GM18519 (cell line): ENCODE data around the gene EDN2.

Experiments
- ATAC-seq: cut with Tn5 transposase; IDR thresholded peaks from one replicate; pipeline ENCODE4 v1.9.1; 2021; ENCODE audit warnings: mild to moderate bottlenecking, moderate library complexity; ENCODE audit not compliant: unreplicated experiment, low FRiP score

EDN2 gene

DNA sequence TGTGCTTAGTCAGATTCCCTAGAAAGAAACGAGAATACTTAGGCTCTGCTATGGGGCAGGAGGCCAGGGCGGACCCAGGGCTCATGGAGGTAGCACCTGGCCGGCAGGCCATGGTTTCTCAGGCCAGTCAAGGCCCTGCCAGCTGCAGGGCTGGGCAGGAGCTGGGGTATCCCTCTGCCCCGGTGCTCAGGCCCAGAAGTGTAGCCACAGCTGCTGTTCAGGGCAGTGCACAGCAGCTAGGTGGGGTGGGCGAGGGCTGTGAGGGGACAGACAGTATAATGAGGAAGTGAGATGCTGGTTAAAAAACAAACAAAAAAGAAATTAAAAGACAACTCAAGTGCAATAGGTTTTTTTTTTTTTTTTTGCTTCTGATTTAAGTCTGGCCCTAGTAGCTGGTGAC lies 34.0 kb upstream of the EDN2 start:
- ATAC-seq, result no peak

- ATAC-seq, result no peak
These were observed 32.6 kb upstream of the EDN2 start for GRCh38 chr1:41517062-41517438.

- ATAC-seq, result peak; percentile 71
These were observed 31.9 kb upstream of the EDN2 start for GRCh38 chr1:41516168-41517061.

DNA sequence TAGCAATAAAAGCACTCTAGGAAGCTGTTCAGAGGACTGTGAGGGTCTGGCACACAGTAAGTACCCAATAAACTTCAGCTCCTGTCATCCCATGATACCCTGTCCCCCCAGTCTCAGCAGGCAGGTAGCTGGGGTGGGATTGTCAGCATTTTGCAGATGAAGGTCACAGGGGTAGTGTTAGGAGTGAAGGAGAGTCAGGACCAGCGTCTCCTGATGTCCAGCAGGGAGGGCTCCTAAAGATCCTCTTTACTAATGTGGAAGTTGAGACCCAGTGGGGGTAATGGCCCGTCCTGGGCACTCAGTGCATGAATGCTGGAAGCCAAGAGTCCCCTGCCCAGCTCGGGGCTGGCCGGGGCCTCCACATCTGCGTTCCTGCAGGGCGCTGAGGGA lies 31.3 kb upstream of the EDN2 start:
- ATAC-seq, result no peak

DNA sequence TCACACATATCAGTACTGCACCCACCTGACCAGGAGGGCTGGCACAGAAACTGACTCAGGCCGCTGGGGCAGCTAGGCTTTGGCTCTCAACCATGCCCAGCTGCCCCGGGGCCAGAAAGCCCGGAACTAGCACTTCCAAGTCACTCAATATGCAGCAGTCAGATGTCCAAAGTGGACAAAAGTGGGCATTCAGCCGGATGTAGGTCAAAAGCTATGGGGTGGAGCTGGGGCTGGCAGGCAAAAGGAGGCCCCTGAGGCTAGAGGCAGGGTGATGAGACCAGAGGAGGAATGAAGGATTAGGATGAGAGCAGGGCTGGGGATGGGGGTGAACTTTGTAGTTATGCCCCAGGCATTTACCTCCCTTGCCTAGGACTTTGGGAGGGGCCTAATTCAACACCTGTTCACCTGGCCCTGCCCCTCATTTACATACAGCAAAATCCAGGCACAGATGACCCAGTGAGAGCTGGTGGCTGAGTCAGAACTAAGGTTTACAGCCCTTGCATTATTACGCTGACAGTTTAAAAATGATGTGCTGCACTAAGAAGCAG lies 30.7 kb upstream of the EDN2 start:
- no peak for ATAC-seq

GRCh38 chr1:41514381-41514780 lies 29.9 kb upstream of the EDN2 start:
- no peak for ATAC-seq

- no peak for ATAC-seq
These were observed 28.9 kb upstream of the EDN2 start for GRCh38 chr1:41513383-41513735.

GRCh38 chr1:41512701-41513382 lies 28.4 kb upstream of the EDN2 start:
- no peak for ATAC-seq

DNA sequence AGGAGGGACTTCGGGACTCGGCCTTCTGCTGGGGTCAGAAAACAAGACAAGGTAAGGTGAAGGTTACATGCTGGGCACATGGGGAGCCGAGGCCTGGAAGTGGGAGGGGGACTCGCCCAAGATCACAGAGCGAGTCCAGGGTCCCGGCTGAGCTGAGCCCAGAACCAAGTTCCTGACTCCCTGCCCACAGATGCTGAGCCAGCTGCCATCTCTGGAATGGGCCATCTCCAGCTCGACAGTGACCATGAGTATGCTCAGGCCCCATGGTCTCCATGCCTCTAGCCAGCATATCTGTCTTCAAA lies 26.7 kb upstream of the EDN2 start:
- no peak for ATAC-seq

DNA sequence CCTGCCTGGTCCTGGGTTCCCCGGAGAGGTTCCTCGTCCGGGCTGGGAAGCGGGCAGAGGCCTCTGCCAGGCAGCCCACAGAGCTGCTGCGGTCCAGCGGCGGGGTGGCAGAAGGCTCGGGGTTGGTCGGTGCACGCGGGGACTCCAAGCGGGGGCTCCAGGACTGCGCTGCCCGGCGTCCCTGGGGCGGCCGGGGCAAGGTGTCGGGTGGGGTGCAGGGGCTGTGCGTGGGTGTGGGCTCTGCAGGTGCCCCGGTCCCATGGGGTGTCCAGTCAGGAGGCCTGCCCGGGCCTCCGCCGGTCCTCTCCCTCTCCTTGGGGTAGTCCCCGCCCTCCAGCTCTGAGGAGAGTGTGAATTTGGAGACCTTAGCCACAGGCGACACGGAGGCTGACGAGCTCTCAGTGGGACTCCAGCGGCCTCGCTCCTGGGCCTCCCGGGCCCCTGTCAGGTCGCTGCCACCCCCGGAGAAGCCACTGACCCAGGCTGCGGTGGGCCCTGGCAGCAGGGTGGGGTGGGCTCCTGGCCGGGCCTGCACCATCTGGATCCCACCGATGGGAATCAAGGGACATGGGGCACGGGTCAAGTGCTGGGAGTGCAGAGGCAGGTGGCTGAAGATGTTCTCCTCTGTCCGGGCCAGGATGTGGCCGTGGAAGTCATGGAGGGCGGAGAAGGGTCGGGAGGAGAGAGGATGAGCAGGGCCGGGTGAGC lies 26.2 kb upstream of the EDN2 start:
- no peak for ATAC-seq

- ATAC-seq, result no peak
These were observed 24.8 kb upstream of the EDN2 start for GRCh38 chr1:41509270-41509671.

GRCh38 chr1:41508290-41508689 lies 23.8 kb upstream of the EDN2 start:
- no peak for ATAC-seq

GRCh38 chr1:41507836-41508235 lies 23.4 kb upstream of the EDN2 start:
- ATAC-seq, result no peak

- no peak for ATAC-seq
These were observed 22.7 kb upstream of the EDN2 start for GRCh38 chr1:41507110-41507720.

GRCh38 chr1:41504114-41505035 lies 19.9 kb upstream of the EDN2 start:
- no peak for ATAC-seq

GRCh38 chr1:41503538-41504113 lies 19.1 kb upstream of the EDN2 start:
- ATAC-seq, result no peak

GRCh38 chr1:41502912-41503311 lies 18.4 kb upstream of the EDN2 start:
- ATAC-seq, result no peak

DNA sequence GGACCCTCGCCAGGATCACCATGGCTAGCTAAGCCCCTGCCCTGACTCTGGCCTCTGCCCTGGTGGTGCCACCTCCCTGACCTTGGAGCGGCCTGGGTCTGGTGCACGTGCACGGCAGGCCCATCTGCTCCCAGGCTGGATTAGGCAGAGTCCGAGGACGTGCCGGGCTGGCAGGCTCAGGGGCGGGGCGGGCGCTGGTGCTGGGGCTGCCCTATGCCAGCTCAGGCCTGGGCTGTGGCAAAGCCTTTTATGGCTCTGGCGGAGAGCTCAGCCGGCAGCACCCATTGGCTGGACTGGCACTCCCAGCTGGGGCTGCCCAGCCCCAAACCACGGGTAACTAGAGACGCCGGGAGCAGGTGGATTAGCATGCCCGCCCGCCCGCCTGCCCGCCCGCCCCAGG lies 17.1 kb upstream of the EDN2 start:
- no peak for ATAC-seq

DNA sequence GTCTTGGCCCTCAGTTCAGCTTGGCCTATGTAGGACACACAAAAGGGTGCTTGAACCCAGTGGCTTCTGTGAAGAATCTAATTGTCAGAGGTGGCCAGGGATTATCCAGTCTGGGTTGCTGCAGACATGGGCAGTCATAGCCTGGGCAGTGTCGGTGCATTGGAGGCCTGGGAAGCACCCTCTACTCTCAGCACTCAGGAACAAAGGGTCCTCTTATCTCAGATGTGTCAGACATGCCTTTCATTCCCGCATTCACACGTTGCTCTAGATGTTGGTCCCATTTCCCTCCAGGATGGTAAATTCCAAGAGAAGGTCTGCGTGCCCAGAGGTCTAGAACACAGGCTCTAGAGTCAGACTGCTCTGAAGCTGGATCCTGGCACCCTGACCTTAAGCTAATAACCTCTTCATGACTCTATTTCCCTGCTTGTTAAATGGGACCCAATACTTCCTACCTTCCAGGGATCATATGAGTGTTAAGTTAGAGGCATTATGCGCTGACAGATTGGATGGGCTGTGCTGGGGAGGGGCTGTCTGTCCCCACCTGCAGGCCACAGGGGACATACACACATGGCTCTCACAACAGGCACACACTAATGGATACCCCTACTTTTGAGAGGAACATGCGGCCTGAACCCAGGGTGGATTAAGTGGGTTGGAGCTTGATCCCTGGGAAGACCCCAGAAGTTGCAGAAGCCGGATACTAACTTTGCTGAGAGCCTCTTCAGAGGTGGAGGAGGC lies 16.5 kb upstream of the EDN2 start:
- ATAC-seq, result no peak
